GM19099 (cell line): ENCODE measurements around the gene BCDIN3D.

Source experiments
- POLR2A ChIP-seq: IDR thresholded peaks from 3 replicates; pipeline ENCODE4 v1.6.1; 2011; ENCODE audit warnings: low read depth; ENCODE audit not compliant: insufficient read length; ENCODE audit errors: extremely low read depth

BCDIN3D gene

GRCh38 chr12:49869816-49870500 lies 27.1 kb upstream of the BCDIN3D start:
- TF ChIP-seq POLR2A: no peak

GRCh38 chr12:49868952-49869815 lies 26.3 kb upstream of the BCDIN3D start:
- TF ChIP-seq POLR2A: no peak

- no peak for TF ChIP-seq POLR2A
These were observed 25.5 kb upstream of the BCDIN3D start for GRCh38 chr12:49868449-49868848.

- no peak for TF ChIP-seq POLR2A
These were observed 24.9 kb upstream of the BCDIN3D start for GRCh38 chr12:49867570-49868341.

- TF ChIP-seq POLR2A: no peak
These were observed 24.1 kb upstream of the BCDIN3D start for GRCh38 chr12:49866859-49867569.

- no peak for TF ChIP-seq POLR2A
These were observed 22.9 kb upstream of the BCDIN3D start for GRCh38 chr12:49865782-49866135.

GRCh38 chr12:49865109-49865781 lies 22.3 kb upstream of the BCDIN3D start:
- TF ChIP-seq POLR2A: no peak

- TF ChIP-seq POLR2A: no peak
These were observed 21.8 kb upstream of the BCDIN3D start for GRCh38 chr12:49864798-49865090.

GRCh38 chr12:49863946-49864797 lies 21.3 kb upstream of the BCDIN3D start:
- no peak for TF ChIP-seq POLR2A

- TF ChIP-seq POLR2A: no peak
These were observed 12.1 kb upstream of the BCDIN3D start for GRCh38 chr12:49854976-49855375.

- no peak for TF ChIP-seq POLR2A
These were observed 10.8 kb upstream of the BCDIN3D start for GRCh38 chr12:49853671-49854070.

GRCh38 chr12:49847161-49847560 lies 4.3 kb upstream of the BCDIN3D start:
- no peak for TF ChIP-seq POLR2A

- TF ChIP-seq POLR2A: no peak
These were observed 3.1 kb upstream of the BCDIN3D start for GRCh38 chr12:49846032-49846431.
